Measurements from ENCODE around the gene LIN37.

LIN37 gene

GRCh38 chr19:35738021-35738886 is 10.1 kb upstream of the LIN37 start:
- no peak for TF ChIP-seq CTCF (IDR thresholded peaks at IDR 0.05; ENCODE audit: control insufficient read depth, extremely low read depth, insufficient read depth)
- DNase-seq (ENCODE audit: low read depth): no peak
- no peak overlapping the region for H3K4me3 ChIP-seq (ENCODE audit: low read depth, low read length)

GRCh38 chr19:35738887-35739229 is 9.5 kb upstream of the LIN37 start:
- no peak overlapping the region for H3K4me3 ChIP-seq (ENCODE audit: low read depth, low read length)
- DNase-seq (ENCODE audit: low read depth): no peak
- no peak for TF ChIP-seq CTCF (IDR thresholded peaks at IDR 0.05; ENCODE audit: control insufficient read depth, extremely low read depth, insufficient read depth)

- no peak for TF ChIP-seq CTCF (IDR thresholded peaks at IDR 0.05; ENCODE audit: control insufficient read depth, extremely low read depth, insufficient read depth)
- no peak for DNase-seq (ENCODE audit: low read depth)
- peak overlapping the region; percentile 67 for H3K4me3 ChIP-seq (ENCODE audit: low read depth, low read length)
These were observed 8.9 kb upstream of the LIN37 start for GRCh38 chr19:35739275-35740107.

GRCh38 chr19:35740108-35740422 is 8.3 kb upstream of the LIN37 start:
- TF ChIP-seq CTCF (IDR thresholded peaks at IDR 0.05; ENCODE audit: control insufficient read depth, extremely low read depth, insufficient read depth): no peak
- no peak for DNase-seq (ENCODE audit: low read depth)
- peak overlapping the region; percentile 67 for H3K4me3 ChIP-seq (ENCODE audit: low read depth, low read length)

- peak; percentile 84 for DNase-seq (ENCODE audit: low read depth)
- peak overlapping the region; percentile 67 for H3K4me3 ChIP-seq (ENCODE audit: low read depth, low read length)
- TF ChIP-seq CTCF (IDR thresholded peaks at IDR 0.05; ENCODE audit: control insufficient read depth, extremely low read depth, insufficient read depth): peak; percentile 27; the same call in 1 of the 2 replicates
These were observed 7.8 kb upstream of the LIN37 start for GRCh38 chr19:35740423-35741202.

- no peak for DNase-seq (ENCODE audit: low read depth)
- no peak for TF ChIP-seq CTCF (IDR thresholded peaks at IDR 0.05; ENCODE audit: control insufficient read depth, extremely low read depth, insufficient read depth)
- H3K4me3 ChIP-seq (ENCODE audit: low read depth, low read length): peak overlapping the region; percentile 67
These were observed 7.2 kb upstream of the LIN37 start for GRCh38 chr19:35741203-35741515.

Data from LNCaP clone FGC (cell line).